K562 (cell line): Measurements from ENCODE around the gene PTTG1IP. TPM values are rescaled to one million over a fixed set of nuclear protein-coding genes. Genes with fewer than 3 reads are reported as not detected.

ENCODE experiments used
- ARID1B ChIP-seq: fragments of 450-650 bp; IDR thresholded peaks from 2 replicates; pipeline ENCODE4 v1.6.1; 2016; ENCODE audit warnings: antibody characterized with exemption, mild to moderate bottlenecking, inconsistent platforms
- BCOR ChIP-seq: fragments of 450-650 bp; IDR thresholded peaks from 2 replicates; pipeline ENCODE4 v1.6.1; 2016
- DNMT1 ChIP-seq: fragments of 450-650 bp; IDR thresholded peaks from 2 replicates; pipeline ENCODE4 v1.6.1; 2016; ENCODE audit warnings: antibody characterized with exemption, mild to moderate bottlenecking
- JUND ChIP-seq, 2 experiments: IDR thresholded peaks; 2 replicates in 1 of 2; 3 replicates in 1 of 2; pipeline ENCODE4 v1.6.1; 2011; ENCODE audit warnings: borderline replicate concordance in 2 of 2, low read depth in 2 of 2, low read length in 2 of 2, improper control_type of control experiment in 1 of 2, missing biosample characterization in 1 of 2, missing genetic modification characterization in 1 of 2, missing genetic modification reagents in 1 of 2
- KHSRP ChIP-seq: fragments of 450-650 bp; IDR thresholded peaks from 2 replicates; pipeline ENCODE4 v1.6.1; 2017
- NR2F6 ChIP-seq: fragments of 450-650 bp; formaldehyde crosslinking; IDR thresholded peaks from 2 replicates; pipeline ENCODE4 v1.4.0; 2020; ENCODE audit warnings: mild to moderate bottlenecking
- OTX1 ChIP-seq: fragments of 450-650 bp; formaldehyde crosslinking; IDR thresholded peaks from 2 replicates; pipeline ENCODE4 v1.4.0; 2022; ENCODE audit warnings: mild to moderate bottlenecking
- PHB ChIP-seq: fragments of 250-450 bp; sonication (Bioruptor Pico); IDR thresholded peaks from 2 replicates; pipeline ENCODE4 v1.5.0; 2021
- SNIP1 ChIP-seq: fragments of 450-650 bp; IDR thresholded peaks from 2 replicates; pipeline ENCODE4 v1.7.1; 2017; ENCODE audit warnings: low read depth, mild to moderate bottlenecking
- SRSF7 ChIP-seq: fragments of 200-400 bp; formaldehyde crosslinking; optimal IDR thresholded peaks from 2 replicates; pipeline ENCODE3; 2017; ENCODE audit warnings: mild to moderate bottlenecking, low read depth, low read length
- XRCC4 ChIP-seq: IDR thresholded peaks from one replicate; pipeline ENCODE4 v1.6.1; 2011; ENCODE audit not compliant: insufficient read depth, insufficient read length; ENCODE audit errors: extremely low read depth
- ZBTB8A ChIP-seq: fragments of 450-650 bp; IDR thresholded peaks from 2 replicates; pipeline ENCODE4 v1.6.1; 2018; ENCODE audit warnings: mild to moderate bottlenecking, moderate library complexity; ENCODE audit not compliant: partially characterized antibody
- ZC3H4 ChIP-seq: sonication (generic); formaldehyde crosslinking; IDR thresholded peaks from 2 replicates; pipeline ENCODE4 v1.9.0; 2021; ENCODE audit warnings: missing genetic modification reagents, borderline replicate concordance
- ZKSCAN8 ChIP-seq: fragments of 200-800 bp; sonication (Bioruptor generic); IDR thresholded peaks from 2 replicates; pipeline ENCODE4 v1.6.1; 2016; ENCODE audit warnings: missing genetic modification characterization, missing compliant biosample characterization
- ZNF436 ChIP-seq: fragments of 250-450, 450-650 bp; sonication (Bioruptor Pico); formaldehyde crosslinking; IDR thresholded peaks from 2 replicates; pipeline ENCODE4 v1.7.0; 2020; ENCODE audit warnings: mild to moderate bottlenecking
- polyA plus RNA-seq, 8 experiments: library from polyadenylated mRNA; depleted of rRNA in 4 of 8; stranded (reverse) in 5 of 8; unstranded in 3 of 8; fragments of >200 nt; fragmentation: Nextera tagmentation in 2 of 8; fragmentation: Illumina TruSeq in 1 of 8; extraction: Ambion mirVana in 2 of 8; extraction: Trizol in 1 of 8; gene quantifications; 2 replicates each; pipeline versions ENCODE4 v1.2.1 to v1.2.3, GENCODE V29; 2011 to 2014; ENCODE audit warnings: inconsistent platforms in 1 of 8, missing spikeins in 1 of 8
- total RNA-seq, 7 experiments: library from RNA; depleted of rRNA in 6 of 7; stranded (reverse); fragments of >200 nt in 6 of 7; fragmentation: Illumina TruSeq in 2 of 7; extraction: Trizol in 2 of 7; gene quantifications; 2 replicates each; pipeline versions ENCODE4 v1.2.1 to v1.2.3, GENCODE V29; 2011 to 2021; ENCODE audit warnings: low replicate concordance in 1 of 7
- TF ChIP-seq, protein P1 (sequence below): fragments of 200-800 bp; sonication (Bioruptor generic); IDR thresholded peaks from 2 replicates; pipeline ENCODE4 v1.6.1; 2016; ENCODE audit warnings: missing genetic modification characterization, missing compliant biosample characterization
- TF ChIP-seq, protein P2 (sequence below): fragments of 250-450 bp; sonication (Bioruptor Pico); IDR thresholded peaks from 2 replicates; pipeline ENCODE4 v1.4.0; 2020
- TF ChIP-seq, protein P3 (sequence below): sonication (generic); IDR thresholded peaks from 2 replicates; pipeline ENCODE4 v1.6.1; 2016
- TF ChIP-seq, protein P4 (sequence below), 2 experiments: fragments of 200-800 bp in 1 of 2; sonication (Bioruptor generic) in 1 of 2; sonication (generic) in 1 of 2; formaldehyde crosslinking in 1 of 2; IDR thresholded peaks in 1 of 2; conservative IDR thresholded peaks in 1 of 2; 2 replicates each; pipeline versions ENCODE4 v1.5.0 to v1.6.1; 2016 to 2020; ENCODE audit warnings: missing compliant biosample characterization in 1 of 2, missing genetic modification characterization in 1 of 2, missing genetic modification reagents in 1 of 2

Gene PTTG1IP
- total and polyA plus RNA-seq, 9 of the 15 experiments (the other 6 are each of a cell fraction or from before 2014, with no cell fraction given): 5.0 to 99.3 (median 82.4) TPM

DNA sequence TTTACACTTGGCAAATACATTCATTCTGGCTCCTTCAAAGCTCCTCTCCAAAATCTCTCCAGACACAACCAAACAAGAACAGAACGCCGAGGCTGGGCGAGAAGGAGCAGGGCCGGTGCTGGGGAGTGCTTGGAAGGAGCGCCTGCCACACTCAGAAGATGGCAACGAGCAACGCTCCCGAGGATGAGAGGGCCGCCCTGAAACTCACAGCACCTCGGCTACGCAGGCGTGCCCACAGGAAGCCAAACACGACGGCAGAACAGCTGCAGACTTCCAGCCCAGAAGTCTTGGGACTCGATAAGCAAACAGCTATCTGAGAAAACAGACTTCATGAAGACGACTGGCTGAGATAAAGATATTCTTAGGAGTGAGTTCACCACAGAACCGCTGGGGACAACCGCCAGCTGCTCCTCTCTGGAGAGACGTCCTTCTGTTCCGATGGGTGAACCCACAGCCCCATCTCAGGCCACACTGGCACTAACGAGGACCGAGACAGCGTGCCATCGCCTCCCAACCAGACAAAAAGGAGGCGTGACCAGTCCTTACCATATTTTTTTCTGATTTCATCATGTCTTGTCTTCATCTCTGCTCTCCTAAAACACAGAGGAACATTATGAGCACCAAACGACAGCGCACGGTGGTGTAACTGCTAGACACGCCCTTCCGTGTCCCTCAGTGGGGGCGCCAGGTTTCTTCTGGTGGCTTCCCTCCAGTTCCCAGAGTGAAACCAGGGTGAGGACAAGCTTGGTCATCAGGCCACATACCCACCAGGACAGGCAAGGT, 18.6 kb downstream of the PTTG1IP start (continued):
- TF ChIP-seq, protein P1, sequence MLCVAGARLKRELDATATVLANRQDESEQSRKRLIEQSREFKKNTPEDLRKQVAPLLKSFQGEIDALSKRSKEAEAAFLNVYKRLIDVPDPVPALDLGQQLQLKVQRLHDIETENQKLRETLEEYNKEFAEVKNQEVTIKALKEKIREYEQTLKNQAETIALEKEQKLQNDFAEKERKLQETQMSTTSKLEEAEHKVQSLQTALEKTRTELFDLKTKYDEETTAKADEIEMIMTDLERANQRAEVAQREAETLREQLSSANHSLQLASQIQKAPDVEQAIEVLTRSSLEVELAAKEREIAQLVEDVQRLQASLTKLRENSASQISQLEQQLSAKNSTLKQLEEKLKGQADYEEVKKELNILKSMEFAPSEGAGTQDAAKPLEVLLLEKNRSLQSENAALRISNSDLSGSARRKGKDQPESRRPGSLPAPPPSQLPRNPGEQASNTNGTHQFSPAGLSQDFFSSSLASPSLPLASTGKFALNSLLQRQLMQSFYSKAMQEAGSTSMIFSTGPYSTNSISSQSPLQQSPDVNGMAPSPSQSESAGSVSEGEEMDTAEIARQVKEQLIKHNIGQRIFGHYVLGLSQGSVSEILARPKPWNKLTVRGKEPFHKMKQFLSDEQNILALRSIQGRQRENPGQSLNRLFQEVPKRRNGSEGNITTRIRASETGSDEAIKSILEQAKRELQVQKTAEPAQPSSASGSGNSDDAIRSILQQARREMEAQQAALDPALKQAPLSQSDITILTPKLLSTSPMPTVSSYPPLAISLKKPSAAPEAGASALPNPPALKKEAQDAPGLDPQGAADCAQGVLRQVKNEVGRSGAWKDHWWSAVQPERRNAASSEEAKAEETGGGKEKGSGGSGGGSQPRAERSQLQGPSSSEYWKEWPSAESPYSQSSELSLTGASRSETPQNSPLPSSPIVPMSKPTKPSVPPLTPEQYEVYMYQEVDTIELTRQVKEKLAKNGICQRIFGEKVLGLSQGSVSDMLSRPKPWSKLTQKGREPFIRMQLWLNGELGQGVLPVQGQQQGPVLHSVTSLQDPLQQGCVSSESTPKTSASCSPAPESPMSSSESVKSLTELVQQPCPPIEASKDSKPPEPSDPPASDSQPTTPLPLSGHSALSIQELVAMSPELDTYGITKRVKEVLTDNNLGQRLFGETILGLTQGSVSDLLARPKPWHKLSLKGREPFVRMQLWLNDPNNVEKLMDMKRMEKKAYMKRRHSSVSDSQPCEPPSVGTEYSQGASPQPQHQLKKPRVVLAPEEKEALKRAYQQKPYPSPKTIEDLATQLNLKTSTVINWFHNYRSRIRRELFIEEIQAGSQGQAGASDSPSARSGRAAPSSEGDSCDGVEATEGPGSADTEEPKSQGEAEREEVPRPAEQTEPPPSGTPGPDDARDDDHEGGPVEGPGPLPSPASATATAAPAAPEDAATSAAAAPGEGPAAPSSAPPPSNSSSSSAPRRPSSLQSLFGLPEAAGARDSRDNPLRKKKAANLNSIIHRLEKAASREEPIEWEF (CRISPR knock-in tag): peak; percentile 94
- TF ChIP-seq ZC3H4 (CRISPR knock-in tag) (no peak), SRSF7 (no peak), ZNF436 (CRISPR knock-in tag) (no peak), XRCC4 (no peak), OTX1 (CRISPR knock-in tag) (no peak), SNIP1 (no peak), BCOR (peak; percentile 98), JUND (IDR thresholded peaks at IDR 0.05; ENCODE audit: borderline replicate concordance, low read depth, low read length) (peak; percentile 86), JUND (tag; IDR thresholded peaks at IDR 0.05; ENCODE audit: borderline replicate concordance, low read depth, low read length) (no peak; the same call in 1 of the 3 replicates), DNMT1 (no peak), NR2F6 (no peak), ARID1B (peak; percentile 99), ZBTB8A (no peak), ZKSCAN8 (CRISPR knock-in tag) (peak; percentile 92), KHSRP (0 out of 2 replicates have a peak, but pooled peaks have one; percentile 58), PHB (CRISPR knock-in tag) (no peak)
- TF ChIP-seq, protein P2, sequence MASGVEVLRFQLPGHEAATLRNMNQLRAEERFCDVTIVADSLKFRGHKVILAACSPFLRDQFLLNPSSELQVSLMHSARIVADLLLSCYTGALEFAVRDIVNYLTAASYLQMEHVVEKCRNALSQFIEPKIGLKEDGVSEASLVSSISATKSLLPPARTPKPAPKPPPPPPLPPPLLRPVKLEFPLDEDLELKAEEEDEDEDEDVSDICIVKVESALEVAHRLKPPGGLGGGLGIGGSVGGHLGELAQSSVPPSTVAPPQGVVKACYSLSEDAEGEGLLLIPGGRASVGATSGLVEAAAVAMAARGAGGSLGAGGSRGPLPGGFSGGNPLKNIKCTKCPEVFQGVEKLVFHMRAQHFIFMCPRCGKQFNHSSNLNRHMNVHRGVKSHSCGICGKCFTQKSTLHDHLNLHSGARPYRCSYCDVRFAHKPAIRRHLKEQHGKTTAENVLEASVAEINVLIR (CRISPR knock-in tag): no peak; the same call in none of the 2 replicates
- TF ChIP-seq, protein P3, sequence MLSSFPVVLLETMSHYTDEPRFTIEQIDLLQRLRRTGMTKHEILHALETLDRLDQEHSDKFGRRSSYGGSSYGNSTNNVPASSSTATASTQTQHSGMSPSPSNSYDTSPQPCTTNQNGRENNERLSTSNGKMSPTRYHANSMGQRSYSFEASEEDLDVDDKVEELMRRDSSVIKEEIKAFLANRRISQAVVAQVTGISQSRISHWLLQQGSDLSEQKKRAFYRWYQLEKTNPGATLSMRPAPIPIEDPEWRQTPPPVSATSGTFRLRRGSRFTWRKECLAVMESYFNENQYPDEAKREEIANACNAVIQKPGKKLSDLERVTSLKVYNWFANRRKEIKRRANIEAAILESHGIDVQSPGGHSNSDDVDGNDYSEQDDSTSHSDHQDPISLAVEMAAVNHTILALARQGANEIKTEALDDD: peak; percentile 68
- TF ChIP-seq, protein P4, sequence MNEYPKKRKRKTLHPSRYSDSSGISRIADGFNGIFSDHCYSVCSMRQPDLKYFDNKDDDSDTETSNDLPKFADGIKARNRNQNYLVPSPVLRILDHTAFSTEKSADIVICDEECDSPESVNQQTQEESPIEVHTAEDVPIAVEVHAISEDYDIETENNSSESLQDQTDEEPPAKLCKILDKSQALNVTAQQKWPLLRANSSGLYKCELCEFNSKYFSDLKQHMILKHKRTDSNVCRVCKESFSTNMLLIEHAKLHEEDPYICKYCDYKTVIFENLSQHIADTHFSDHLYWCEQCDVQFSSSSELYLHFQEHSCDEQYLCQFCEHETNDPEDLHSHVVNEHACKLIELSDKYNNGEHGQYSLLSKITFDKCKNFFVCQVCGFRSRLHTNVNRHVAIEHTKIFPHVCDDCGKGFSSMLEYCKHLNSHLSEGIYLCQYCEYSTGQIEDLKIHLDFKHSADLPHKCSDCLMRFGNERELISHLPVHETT (CRISPR knock-in tag; conservative IDR thresholded peaks at IDR 0.05 in 1 of 2, IDR thresholded peaks at IDR 0.05 in 1 of 2): peak in 1 of 2 experiments; percentile 96; a peak in 2 of 4 replicates
